Stimulated activated memory B cell treated with anti-CD40 and anti-IgM and Interleukin-4, amounts not matched to agents 10 μg/mL and 1 μg/mL and 100 μg/mL, for 72 hours (primary cell): ENCODE data around the gene RALA.

Source experiments
- ATAC-seq: fragments of 150-1000 bp; cut with Tn5 transposase; 2 replicates; pipeline ENCODE4 v1.10.0; 2021
- H3K27ac Mint-ChIP-seq: one replicate; pipeline ENCODE4 v1.8.0; 2022; ENCODE audit warnings: mild to moderate bottlenecking, mixed read lengths
- H3K27me3 Mint-ChIP-seq: one replicate; pipeline ENCODE4 v1.8.0; 2022; ENCODE audit warnings: mixed read lengths
- H3K36me3 Mint-ChIP-seq: one replicate; pipeline ENCODE4 v1.8.0; 2022; ENCODE audit warnings: mixed read lengths
- H3K4me1 Mint-ChIP-seq: one replicate; pipeline ENCODE4 v1.8.0; 2022; ENCODE audit warnings: mixed read lengths
- H3K4me3 Mint-ChIP-seq: one replicate; pipeline ENCODE4 v1.8.0; 2022; ENCODE audit warnings: mild to moderate bottlenecking, moderate library complexity, mixed read lengths
- H3K9me3 Mint-ChIP-seq: one replicate; pipeline ENCODE4 v1.8.0; 2022; ENCODE audit warnings: mixed read lengths

RALA gene

GRCh38 chr7:39623047-39623731, at the start of gene RALA:
Gene RALA, plus strand, starts transcription at chr7:39623572. Its CDS starts 63,096 bp downstream, at chr7:39686668.
- no peaks in the 10 kb centered on the region for H3K9me3 Mint-ChIP-seq
- H3K27me3 Mint-ChIP-seq, result no peaks in the 10 kb centered on the region
- H3K4me1 Mint-ChIP-seq, result peaks cover 60% of the 10 kb centered on the region
- ATAC-seq, result peak; percentile 98
- peak within 1 kb of the TSS; percentile 96 for H3K4me3 Mint-ChIP-seq
- peak within 1 kb of the TSS; percentile 82 for H3K27ac Mint-ChIP-seq
- H3K36me3 Mint-ChIP-seq, result peaks cover 7% of the 10 kb centered on the region

GRCh38 chr7:39574673-39575349, 48.6 kb upstream of the RALA start:
- Mint-ChIP-seq H3K36me3 (peaks cover 28% of the 10 kb centered on the region), H3K9me3 (no peaks in the 10 kb centered on the region), H3K4me3 (no peak overlapping the region), H3K4me1 (no peaks in the 10 kb centered on the region), H3K27ac (no peak overlapping the region), H3K27me3 (no peaks in the 10 kb centered on the region)
- ATAC-seq, result no peak

GRCh38 chr7:39577229-39577874, 46.0 kb upstream of the RALA start:
- H3K4me1 Mint-ChIP-seq, result peaks cover 12% of the 10 kb centered on the region
- H3K27ac Mint-ChIP-seq, result no peak overlapping the region
- H3K4me3 Mint-ChIP-seq, result no peak overlapping the region
- H3K9me3 Mint-ChIP-seq, result no peaks in the 10 kb centered on the region
- H3K36me3 Mint-ChIP-seq, result peaks cover 20% of the 10 kb centered on the region
- H3K27me3 Mint-ChIP-seq, result no peaks in the 10 kb centered on the region
- no peak for ATAC-seq

GRCh38 chr7:39580149-39580874, 43.1 kb upstream of the RALA start:
- H3K27me3 Mint-ChIP-seq, result no peaks in the 10 kb centered on the region
- H3K4me1 Mint-ChIP-seq, result peaks cover 12% of the 10 kb centered on the region
- ATAC-seq, result peak; percentile 85
- peak overlapping the region; percentile 23 for H3K27ac Mint-ChIP-seq
- no peaks in the 10 kb centered on the region for H3K9me3 Mint-ChIP-seq
- H3K4me3 Mint-ChIP-seq, result no peak overlapping the region
- H3K36me3 Mint-ChIP-seq, result peaks cover 10% of the 10 kb centered on the region

- Mint-ChIP-seq H3K4me1 (peaks cover 12% of the 10 kb centered on the region), H3K36me3 (no peaks in the 10 kb centered on the region), H3K27me3 (no peaks in the 10 kb centered on the region), H3K27ac (no peak overlapping the region), H3K4me3 (no peak overlapping the region), H3K9me3 (no peaks in the 10 kb centered on the region)
- no peak for ATAC-seq
These were observed 40.8 kb upstream of the RALA start for GRCh38 chr7:39582536-39582935.

GRCh38 chr7:39583539-39583938, 39.8 kb upstream of the RALA start:
- Mint-ChIP-seq H3K4me3 (no peak overlapping the region), H3K27ac (no peak overlapping the region), H3K36me3 (no peaks in the 10 kb centered on the region), H3K9me3 (no peaks in the 10 kb centered on the region), H3K27me3 (no peaks in the 10 kb centered on the region), H3K4me1 (peaks cover 12% of the 10 kb centered on the region)
- no peak for ATAC-seq

- no peaks in the 10 kb centered on the region for H3K27me3 Mint-ChIP-seq
- no peak for ATAC-seq
- H3K4me3 Mint-ChIP-seq, result no peak overlapping the region
- no peaks in the 10 kb centered on the region for H3K9me3 Mint-ChIP-seq
- H3K27ac Mint-ChIP-seq, result no peak overlapping the region
- peaks cover 9% of the 10 kb centered on the region for H3K4me1 Mint-ChIP-seq
- peaks cover 4% of the 10 kb centered on the region for H3K36me3 Mint-ChIP-seq
These were observed 36.0 kb upstream of the RALA start for GRCh38 chr7:39587393-39587792.

- Mint-ChIP-seq H3K4me3 (no peak overlapping the region), H3K27ac (no peak overlapping the region), H3K4me1 (peaks cover 13% of the 10 kb centered on the region), H3K36me3 (peaks cover 4% of the 10 kb centered on the region), H3K9me3 (no peaks in the 10 kb centered on the region), H3K27me3 (no peaks in the 10 kb centered on the region)
- no peak for ATAC-seq
These were observed 35.0 kb upstream of the RALA start for GRCh38 chr7:39588416-39588815.

GRCh38 chr7:39589323-39590111, 33.9 kb upstream of the RALA start:
- H3K36me3 Mint-ChIP-seq, result peaks cover 4% of the 10 kb centered on the region
- no peaks in the 10 kb centered on the region for H3K27me3 Mint-ChIP-seq
- H3K4me1 Mint-ChIP-seq, result peaks cover 13% of the 10 kb centered on the region
- H3K27ac Mint-ChIP-seq, result peak overlapping the region; percentile 47
- H3K4me3 Mint-ChIP-seq, result no peak overlapping the region
- no peaks in the 10 kb centered on the region for H3K9me3 Mint-ChIP-seq
- peak; percentile 94 for ATAC-seq

GRCh38 chr7:39592586-39592985, 30.8 kb upstream of the RALA start:
- ATAC-seq, result no peak
- no peak overlapping the region for H3K4me3 Mint-ChIP-seq
- no peaks in the 10 kb centered on the region for H3K9me3 Mint-ChIP-seq
- peaks cover 4% of the 10 kb centered on the region for H3K36me3 Mint-ChIP-seq
- no peaks in the 10 kb centered on the region for H3K27me3 Mint-ChIP-seq
- peaks cover 13% of the 10 kb centered on the region for H3K4me1 Mint-ChIP-seq
- H3K27ac Mint-ChIP-seq, result peak overlapping the region; percentile 57

GRCh38 chr7:39594988-39595620, 28.3 kb upstream of the RALA start:
- Mint-ChIP-seq H3K9me3 (no peaks in the 10 kb centered on the region), H3K27me3 (peaks cover 9% of the 10 kb centered on the region), H3K4me3 (no peak overlapping the region), H3K27ac (no peak overlapping the region), H3K4me1 (peaks cover 5% of the 10 kb centered on the region), H3K36me3 (peaks cover 4% of the 10 kb centered on the region)
- ATAC-seq, result no peak

GRCh38 chr7:39602351-39602750, 21.0 kb upstream of the RALA start:
- Mint-ChIP-seq H3K4me1 (no peaks in the 10 kb centered on the region), H3K27me3 (peaks cover 16% of the 10 kb centered on the region), H3K4me3 (no peak overlapping the region), H3K36me3 (no peaks in the 10 kb centered on the region), H3K9me3 (no peaks in the 10 kb centered on the region), H3K27ac (no peak overlapping the region)
- no peak for ATAC-seq

- no peak overlapping the region for H3K4me3 Mint-ChIP-seq
- peaks cover 2% of the 10 kb centered on the region for H3K4me1 Mint-ChIP-seq
- H3K27ac Mint-ChIP-seq, result no peak overlapping the region
- peaks cover 19% of the 10 kb centered on the region for H3K27me3 Mint-ChIP-seq
- ATAC-seq, result no peak
- H3K36me3 Mint-ChIP-seq, result no peaks in the 10 kb centered on the region
- H3K9me3 Mint-ChIP-seq, result no peaks in the 10 kb centered on the region
These were observed 19.4 kb upstream of the RALA start for GRCh38 chr7:39603924-39604323.

- ATAC-seq, result peak; percentile 53
- H3K27me3 Mint-ChIP-seq, result peaks cover 30% of the 10 kb centered on the region
- no peaks in the 10 kb centered on the region for H3K36me3 Mint-ChIP-seq
- no peaks in the 10 kb centered on the region for H3K9me3 Mint-ChIP-seq
- no peak overlapping the region for H3K27ac Mint-ChIP-seq
- H3K4me1 Mint-ChIP-seq, result peaks cover 14% of the 10 kb centered on the region
- H3K4me3 Mint-ChIP-seq, result no peak overlapping the region
These were observed 18.3 kb upstream of the RALA start for GRCh38 chr7:39605087-39605486.
